Gastroesophageal sphincter (tissue), 4 donors: Measurements from ENCODE around the gene CDH20. TPM values are rescaled to one million over a fixed set of nuclear protein-coding genes. Genes with fewer than 3 reads are reported as not detected.

Experiments used
- ATAC-seq: fragments of 150-250 bp; one replicate; pipeline ENCODE4 v1.9.1; 2016; ENCODE audit warnings: mild to moderate bottlenecking, moderate library complexity
- H3K27ac ChIP-seq, 4 donors: fragments of 200-600 bp; sonication (generic) in 3 of 4; 1 replicate in 3 of 4; 2 replicates in 1 of 4; pipeline ENCODE4 v1.5.1; 2016 to 2019
- H3K27me3 ChIP-seq: fragments of 200-600 bp; sonication (generic); one replicate; pipeline ENCODE4 v1.5.1; 2019
- H3K36me3 ChIP-seq, 2 donors: fragments of 200-600 bp; sonication (generic); one replicate each; pipeline ENCODE4 v1.5.1; 2019; ENCODE audit warnings: control low read depth in 1 of 2
- H3K4me1 ChIP-seq, 3 donors: fragments of 200-600 bp; sonication (generic); 1 replicate in 2 of 3; 2 replicates in 1 of 3; pipeline ENCODE4 v1.5.1; 2016 to 2019; ENCODE audit warnings: control low read depth in 2 of 3
- H3K4me3 ChIP-seq, 2 donors: fragments of 200-600 bp; sonication (generic); one replicate each; pipeline ENCODE4 v1.5.1; 2019; ENCODE audit warnings: mild to moderate bottlenecking in 1 of 2, moderate library complexity in 1 of 2
- H3K9me3 ChIP-seq, 3 donors: fragments of 200-600 bp; sonication (generic); one replicate each; pipeline ENCODE4 v1.5.1; 2017 to 2019; ENCODE audit warnings: control low read depth in 2 of 3
- CTCF ChIP-seq, 4 experiments: fragments of 200-600 bp in 2 of 4; fragments of 450-650 bp in 2 of 4; sonication (generic) in 1 of 4; IDR thresholded peaks; one replicate each; pipeline ENCODE4 v1.5.1; 2017 to 2019; ENCODE audit warnings: antibody characterized with exemption in 4 of 4, mild to moderate bottlenecking in 2 of 4, moderate library complexity in 2 of 4
- EP300 ChIP-seq: sonication (generic); formaldehyde crosslinking; IDR thresholded peaks from one replicate; pipeline ENCODE4 v1.6.1; 2017; ENCODE audit warnings: antibody characterized with exemption, mild to moderate bottlenecking
- POLR2A ChIP-seq, 2 donors: fragments of 450-650 bp; IDR thresholded peaks; one replicate each; pipeline ENCODE4 v1.6.1; 2017; ENCODE audit warnings: antibody characterized with exemption in 2 of 2, mild to moderate bottlenecking in 2 of 2, moderate library complexity in 1 of 2
- POLR2AphosphoS5 ChIP-seq: sonication (generic); formaldehyde crosslinking; IDR thresholded peaks from one replicate; pipeline ENCODE4 v1.6.1; 2017; ENCODE audit warnings: antibody characterized with exemption
- WGBS, 2 donors: methylation state at CpG; one replicate each; pipeline ENCODE4 v1.1.5; 2018; ENCODE audit warnings: low coverage in 1 of 2; 5-methylcytosine and 5-hydroxymethylcytosine counted together
- total RNA-seq, 4 donors: library from RNA; depleted of rRNA; stranded (reverse); fragments of >200 nt; gene quantifications; one replicate each; pipeline ENCODE4 v1.1.0, GENCODE V29; 2016

The CDH20 gene
- total RNA-seq, 4 donors from 2014 or later: 1.1 to 1.6 TPM; not detected in 2

DNA sequence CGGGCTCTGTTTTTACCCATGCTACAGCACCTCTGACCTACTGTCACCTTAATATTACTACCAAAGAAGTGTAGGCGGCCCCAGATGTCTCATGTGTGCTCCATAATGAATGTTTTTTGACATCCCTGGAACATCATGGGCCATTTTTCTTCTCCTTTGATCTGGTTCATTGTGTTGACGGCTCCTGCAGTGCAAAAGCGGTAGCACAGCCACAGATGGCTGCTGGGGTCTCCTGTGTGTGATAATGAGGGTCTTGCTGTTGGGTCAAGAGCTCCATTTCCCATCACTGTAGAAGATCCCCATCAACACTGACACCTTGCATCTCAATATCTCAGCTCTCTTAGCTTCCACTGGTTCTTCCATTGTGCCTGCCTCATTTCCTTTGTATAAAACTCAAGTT is 95.0 kb downstream of the CDH20 start:
- Histone ChIP-seq H3K36me3 (no peaks in the 10 kb centered on the region), H3K27ac (no peak overlapping the region), H3K9me3 (no peaks in the 10 kb centered on the region), H3K4me3 (no peak overlapping the region), H3K27me3 (no peaks in the 10 kb centered on the region), H3K4me1 (no peaks in the 10 kb centered on the region)
- WGBS, 2 donors: 57 to 69% methylated on average over 1 to 4 of the region's 4 CpGs
- TF ChIP-seq POLR2A (IDR thresholded peaks at IDR 0.05) (no peak), POLR2AphosphoS5 (no peak), EP300 (no peak), CTCF (IDR thresholded peaks at IDR 0.05) (no peak)
- ATAC-seq: no peak

DNA sequence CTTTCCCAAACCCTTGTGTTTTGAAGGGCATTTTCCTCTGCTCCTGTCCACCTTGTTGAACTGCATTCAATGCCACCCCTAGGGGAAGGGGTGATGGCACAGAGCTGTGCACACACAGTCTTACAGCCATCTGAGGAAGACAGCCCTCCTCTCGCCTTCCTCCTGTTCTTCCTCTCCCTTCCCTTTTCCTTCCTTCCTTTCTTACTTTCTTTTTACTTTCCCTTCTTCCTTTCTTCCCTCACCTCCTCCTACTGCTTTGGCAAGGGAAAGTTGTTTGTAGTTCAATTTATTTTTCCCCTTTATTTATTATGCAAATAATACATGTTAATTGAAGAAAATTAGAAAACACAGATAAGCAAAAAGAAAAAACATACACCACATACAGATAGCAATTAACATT is 99.4 kb downstream of the CDH20 start:
- Histone ChIP-seq H3K4me3 (no peak overlapping the region), H3K27me3 (no peaks in the 10 kb centered on the region), H3K36me3 (no peaks in the 10 kb centered on the region), H3K27ac (no peak overlapping the region), H3K9me3 (peaks cover 0 to 9% (median 0%) of the 10 kb centered on the region in 3 donors), H3K4me1 (no peaks in the 10 kb centered on the region)
- no peak for ATAC-seq
- 78 to 88% methylated on average over 1 of the region's 1 CpG for WGBS, 2 donors
- no peak for TF ChIP-seq POLR2AphosphoS5
- no peak for TF ChIP-seq EP300

DNA sequence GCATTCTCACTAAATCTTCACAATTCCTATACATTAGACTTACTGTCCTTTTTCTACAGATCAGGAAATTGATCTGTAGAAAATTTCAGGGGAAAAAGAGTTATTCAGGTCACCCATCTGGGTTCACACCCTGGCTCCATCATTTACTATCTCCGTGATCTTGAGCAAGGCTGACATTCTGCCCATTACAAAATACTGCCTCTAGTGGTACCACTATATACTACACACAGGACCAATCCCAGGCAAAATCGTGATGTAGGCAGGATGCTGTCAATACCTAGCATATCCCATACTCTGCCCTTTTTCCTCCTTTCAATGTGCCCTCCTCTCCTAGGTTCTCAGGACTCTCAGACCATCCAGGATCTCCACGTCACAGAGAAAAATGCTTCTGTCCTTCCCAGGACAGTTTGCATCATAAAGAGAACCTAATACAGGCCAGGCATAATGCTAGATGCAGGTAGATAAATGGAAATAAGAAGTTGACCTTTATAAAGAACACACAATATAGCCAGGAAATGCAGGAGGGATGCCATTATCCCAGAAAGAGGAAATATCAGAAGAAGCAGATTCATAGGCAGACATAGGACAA is 101.9 kb downstream of the CDH20 start:
- ATAC-seq: no peak
- H3K36me3 ChIP-seq: no peaks in the 10 kb centered on the region
- no peaks in the 10 kb centered on the region for H3K27me3 ChIP-seq
- no peaks in the 10 kb centered on the region for H3K4me1 ChIP-seq
- TF ChIP-seq CTCF (IDR thresholded peaks at IDR 0.05) (peak in 1 of 4 experiments; percentile 15), POLR2AphosphoS5 (no peak)
- H3K4me3 ChIP-seq: no peak overlapping the region
- 34 to 39% methylated on average over 2 to 3 of the region's 3 CpGs for WGBS, 2 donors
- H3K9me3 ChIP-seq: peaks cover 0 to 9% (median 0%) of the 10 kb centered on the region in 3 donors
- no peak overlapping the region for H3K27ac ChIP-seq

GRCh38 chr18:61443081-61443725 is 110.0 kb downstream of the CDH20 start:
- WGBS, 2 donors: 67 to 85% methylated on average over 4 to 5 of the region's 5 CpGs

DNA sequence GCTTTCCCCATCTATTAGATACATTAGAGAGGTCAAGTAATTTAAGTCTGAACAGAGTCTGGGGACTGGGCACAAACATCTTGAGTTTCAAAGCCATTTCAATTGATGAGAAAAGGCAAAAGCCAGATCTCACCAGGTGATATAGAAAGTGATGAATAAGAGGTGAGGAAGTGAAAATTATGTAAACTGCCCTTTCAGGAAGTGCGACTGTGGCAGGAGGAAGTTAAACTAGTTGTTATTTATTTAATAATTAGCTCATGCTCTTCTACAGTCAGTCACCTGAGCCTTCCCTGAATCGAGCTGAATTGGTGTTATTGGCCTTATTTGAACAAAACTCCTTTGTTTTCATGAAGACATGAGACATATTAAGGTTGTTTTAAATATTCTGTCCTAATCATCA is 115.1 kb downstream of the CDH20 start:
- Histone ChIP-seq H3K27ac (no peak overlapping the region), H3K27me3 (no peaks in the 10 kb centered on the region), H3K4me1 (no peaks in the 10 kb centered on the region), H3K9me3 (no peaks in the 10 kb centered on the region), H3K36me3 (no peaks in the 10 kb centered on the region), H3K4me3 (no peak overlapping the region)
- no peak for ATAC-seq
- WGBS, 2 donors: 56 to 65% methylated on average over 2 of the region's 2 CpGs
- TF ChIP-seq CTCF (IDR thresholded peaks at IDR 0.05) (no peak), POLR2A (IDR thresholded peaks at IDR 0.05) (no peak), EP300 (no peak), POLR2AphosphoS5 (no peak)

More at GRCh38 chr18:61443081-61443725, 110.0 kb downstream of the CDH20 start:
- H3K4me1 ChIP-seq: no peaks in the 10 kb centered on the region
- TF ChIP-seq POLR2AphosphoS5: no peak
- no peak for TF ChIP-seq POLR2A (IDR thresholded peaks at IDR 0.05)
- TF ChIP-seq EP300: no peak
- no peak for TF ChIP-seq CTCF (IDR thresholded peaks at IDR 0.05)
- H3K27ac ChIP-seq: no peak overlapping the region
- no peaks in the 10 kb centered on the region for H3K9me3 ChIP-seq
- ATAC-seq: no peak
- no peaks in the 10 kb centered on the region for H3K27me3 ChIP-seq
- H3K36me3 ChIP-seq: no peaks in the 10 kb centered on the region
- no peak overlapping the region for H3K4me3 ChIP-seq
